ENCODE results near the gene F11R.

GRCh38 chr1:161038523-161039153 lies 17.7 kb upstream of the F11R start, which contains the start of gene TSTD1:
- TF ChIP-seq CTCF (IDR thresholded peaks at IDR 0.05) (peak; percentile 14; the same call in 1 of the 2 replicates), ZFX (IDR thresholded peaks at IDR 0.05; ENCODE audit: borderline replicate concordance) (no peak)

Measured in 22Rv1 (cell line).